B cell (primary cell): Measurements from ENCODE around the gene S100A5. TPM values are rescaled to one million over a fixed set of nuclear protein-coding genes. Genes with fewer than 3 reads are reported as not detected.

Experiments
- ATAC-seq: fragments of 200-7000 bp; cut with Tn5 transposase; one replicate; pipeline ENCODE4 v1.10.0; 2021; ENCODE audit warnings: low read depth, mild to moderate bottlenecking, moderate number of reproducible peaks, moderate library complexity
- CTCF ChIA-PET: fragments of 350-600 bp; sonication (Branson Sonifier 250); formaldehyde crosslinking; loops from one replicate; lab custom pipeline; 2021; ENCODE audit warnings: antibody characterized with exemption, inconsistent platforms; lab: Charles Lee
- POLR2A ChIA-PET: fragments of 350-600 bp; sonication (Branson Sonifier 250); formaldehyde crosslinking; loops from one replicate; lab custom pipeline; 2021; ENCODE audit warnings: antibody characterized with exemption; lab: Charles Lee
- DNase-seq: peaks from one replicate; pipeline ENCODE4 v3.0.0; 2013
- H2AFZ ChIP-seq: 2 replicates; pipeline ENCODE4 v1.6.1; 2012; ENCODE audit warnings: mild to moderate bottlenecking, low read depth, low read length; ENCODE audit not compliant: insufficient read depth, poor library complexity, severe bottlenecking
- H3K27ac ChIP-seq, 2 donors: 1 replicate in 1 of 2; 2 replicates in 1 of 2; pipeline ENCODE4 v1.5.1; 2012 to 2013; ENCODE audit warnings: low read length in 2 of 2, mild to moderate bottlenecking in 2 of 2, moderate library complexity in 1 of 2
- H3K27me3 ChIP-seq, 4 experiments: fragments of 200-600 bp in 1 of 4; sonication (generic) in 1 of 4; replicated peaks in 1 of 4; 1 replicate in 2 of 4; 2 replicates in 2 of 4; pipeline versions ENCODE4 v1.6.1 to v1.7.0; 2013 to 2016; ENCODE audit warnings: low read length in 3 of 4, mild to moderate bottlenecking in 2 of 4, mixed read lengths in 1 of 4, moderate library complexity in 1 of 4; ENCODE audit not compliant: insufficient read depth in 4 of 4, control insufficient read depth in 3 of 4; ENCODE audit errors: control extremely low read depth in 1 of 4
- H3K36me3 ChIP-seq, 2 experiments: replicated peaks in 1 of 2; 1 replicate in 1 of 2; 2 replicates in 1 of 2; pipeline versions ENCODE4 v1.6.1 to v1.7.1; 2013; ENCODE audit warnings: low read length in 1 of 2; ENCODE audit not compliant: insufficient read depth in 2 of 2, control insufficient read depth in 1 of 2; ENCODE audit errors: control extremely low read depth in 1 of 2, extremely low read depth in 1 of 2
- H3K4me1 ChIP-seq, 2 donors: fragments of 200-600 bp in 1 of 2; sonication (generic) in 1 of 2; 1 replicate in 1 of 2; 2 replicates in 1 of 2; pipeline versions ENCODE4 v1.5.1 to v1.6.1; 2013 to 2017; ENCODE audit warnings: low read length in 2 of 2; ENCODE audit not compliant: control insufficient read depth in 2 of 2, insufficient read depth in 2 of 2
- H3K4me2 ChIP-seq: replicated peaks from 2 replicates; pipeline ENCODE3; 2012; ENCODE audit warnings: mild to moderate bottlenecking, low read depth, low read length; ENCODE audit not compliant: poor library complexity, severe bottlenecking
- H3K4me3 ChIP-seq, 5 experiments: fragments of 200-600 bp in 1 of 5; sonication (generic) in 1 of 5; 1 replicate in 3 of 5; 2 replicates in 2 of 5; pipeline versions ENCODE4 v1.5.1 to v1.7.0; 2011 to 2016; ENCODE audit warnings: low read length in 4 of 5, mild to moderate bottlenecking in 4 of 5, low read depth in 2 of 5, control low read depth in 1 of 5, moderate library complexity in 1 of 5; ENCODE audit not compliant: insufficient read depth in 1 of 5; ENCODE audit errors: control extremely low read depth in 1 of 5, extremely low read depth in 1 of 5
- H3K79me2 ChIP-seq: fragments of 200-600 bp; sonication (generic); one replicate; pipeline ENCODE4 v1.6.0; 2016; ENCODE audit warnings: low read length; ENCODE audit not compliant: control insufficient read depth, insufficient read depth
- H3K9ac ChIP-seq: fragments of 200-600 bp; sonication (generic); 2 replicates; pipeline ENCODE4 v1.6.1; 2017; ENCODE audit warnings: mild to moderate bottlenecking, low read length, moderate library complexity
- H3K9me3 ChIP-seq, 3 donors: one replicate each; pipeline versions ENCODE4 v1.6.1 to v1.7.1; 2013; ENCODE audit warnings: low read length in 2 of 3; ENCODE audit not compliant: control insufficient read depth in 2 of 3, insufficient read depth in 1 of 3; ENCODE audit errors: control extremely low read depth in 1 of 3
- H4K20me1 ChIP-seq: 2 replicates; pipeline ENCODE4 v1.6.0; 2012; ENCODE audit warnings: mild to moderate bottlenecking, low read length; ENCODE audit not compliant: insufficient read depth, control insufficient read depth, poor library complexity, severe bottlenecking
- H3K27ac Mint-ChIP-seq: one replicate; pipeline ENCODE4 v1.8.0; 2021; ENCODE audit warnings: mixed read lengths
- H3K27me3 Mint-ChIP-seq: one replicate; pipeline ENCODE4 v1.8.0; 2021; ENCODE audit warnings: mixed read lengths
- H3K4me1 Mint-ChIP-seq: one replicate; pipeline ENCODE4 v1.8.0; 2021; ENCODE audit warnings: mixed read lengths
- H3K4me3 Mint-ChIP-seq: one replicate; pipeline ENCODE4 v1.8.0; 2021; ENCODE audit warnings: mixed read lengths
- H3K9me3 Mint-ChIP-seq: one replicate; pipeline ENCODE4 v1.8.0; 2022; ENCODE audit warnings: mixed read lengths; ENCODE audit not compliant: insufficient read depth
- CTCF ChIP-seq: fragments of 200-600 bp; IDR thresholded peaks from one replicate; pipeline ENCODE4 v1.8.0; 2022; ENCODE audit warnings: antibody characterized with exemption, mild to moderate bottlenecking
- EZH2 ChIP-seq: IDR thresholded peaks from 2 replicates; pipeline ENCODE4 v1.6.1; 2012; ENCODE audit warnings: borderline replicate concordance, low read depth, mild to moderate bottlenecking, moderate library complexity, low read length; ENCODE audit not compliant: insufficient read depth, poor library complexity, severe bottlenecking
- WGBS: methylation state at CpG from one replicate; pipeline ENCODE4 v1.1.5; 2013; ENCODE audit warnings: missing lambda C conversion rate; ENCODE audit not compliant: insufficient coverage; 5-methylcytosine and 5-hydroxymethylcytosine counted together
- intact Hi-C: fragments of 100-400 bp; cut with micrococcal nuclease; formaldehyde crosslinking; loops from one replicate; pipeline ENCODE4 v1.10.0; 2022
- polyA plus RNA-seq: library from polyadenylated mRNA; depleted of rRNA; stranded (reverse); fragments of >200 nt; gene quantifications from 2 replicates; pipeline ENCODE4 v1.2.3, GENCODE V29; 2012
- total RNA-seq, 2 donors: library from RNA; stranded (reverse); fragments of 120-200 nt in 1 of 2; gene quantifications; 1 replicate in 1 of 2; 2 replicates in 1 of 2; pipeline versions ENCODE4 v1.2.3 to v1.2.4, GENCODE V29; 2013 to 2022

The S100A5 gene
- total and polyA plus RNA-seq, 2 donors (not counting 1 experiment from before 2014, with no cell fraction given) = 0.64 TPM; not detected in 1

DNA sequence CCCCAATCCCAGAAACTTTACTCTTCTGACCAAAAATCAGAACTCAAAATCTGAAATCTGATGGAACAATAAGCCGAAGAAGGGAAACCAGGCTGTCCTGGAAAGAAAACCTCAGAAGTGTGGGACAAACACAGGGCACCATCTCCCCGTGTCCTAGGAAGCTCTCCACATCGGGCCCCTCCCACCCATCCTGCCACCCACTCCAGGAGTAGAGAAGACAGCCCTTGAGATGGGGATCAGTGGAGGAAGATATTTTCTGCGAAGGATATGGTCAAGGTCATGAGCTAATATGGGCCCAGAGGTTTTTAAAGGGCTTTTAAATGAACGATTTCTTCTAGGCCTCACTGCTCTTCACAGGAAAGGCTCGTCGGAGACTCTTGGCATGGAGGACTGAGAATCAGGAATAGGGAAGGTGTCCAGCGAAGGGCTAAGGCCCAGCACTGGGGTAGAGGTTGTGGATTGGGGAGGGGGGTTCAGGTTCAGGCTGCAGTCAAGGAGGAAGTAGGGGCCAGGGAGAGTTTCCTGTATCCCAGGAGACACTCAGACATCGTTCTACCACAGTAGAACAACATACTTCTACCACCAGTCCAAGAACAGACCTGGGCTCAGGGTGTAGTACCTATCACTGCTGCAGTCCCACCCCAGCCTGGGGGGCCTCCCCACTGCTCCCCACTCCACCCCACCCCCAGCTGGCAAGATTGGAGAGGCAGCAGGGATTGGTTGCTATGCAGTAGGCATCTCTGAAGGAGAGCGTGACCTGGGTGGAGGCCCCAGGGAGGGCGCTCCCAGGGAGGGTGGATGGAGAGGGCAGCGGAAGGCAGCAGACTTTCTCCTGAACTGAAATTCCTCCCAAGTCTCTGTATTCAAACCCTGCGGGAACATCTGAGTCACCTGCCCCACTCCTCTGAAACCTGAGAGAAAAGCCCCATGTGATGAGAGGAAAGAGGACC, 1.2 kb upstream of the S100A5 start:
- Histone ChIP-seq H3K27ac (peak overlapping the region; percentile 25 to 46), H4K20me1 (no peaks in the 10 kb centered on the region), H2AFZ (peak overlapping the region; percentile 73), H3K4me3 (no peak overlapping the region), H3K9me3 (peaks cover 0 to 12% (median 0%) of the 10 kb centered on the region in 3 donors), H3K36me3 (peaks cover 0 to 2% of the 10 kb centered on the region in 2 experiments), H3K27me3 (no peaks in the 10 kb centered on the region), H3K4me1 (peaks cover 40 to 47% of the 10 kb centered on the region in 2 donors), H3K79me2 (no peaks in the 10 kb centered on the region), H3K9ac (no peak overlapping the region), H3K4me2 (peak overlapping the region; percentile 64)
- intact Hi-C loops = no loop called here
- no peak for DNase-seq
- H3K4me3 Mint-ChIP-seq = no peak overlapping the region
- no peak for TF ChIP-seq EZH2
- no peak for ATAC-seq
- H3K27me3 Mint-ChIP-seq = no peaks in the 10 kb centered on the region
- ChIA-PET CTCF (interaction anchor here (2.5 to 10.9 kb wide), 2 partner anchors 9 to 29 kb away, joined by 15 to 189 read pairs; no protein-coding TSS in a partner anchor), POLR2A (no interaction called here)
- H3K4me1 Mint-ChIP-seq = peaks cover 57% of the 10 kb centered on the region
- peak overlapping the region; percentile 92 for H3K27ac Mint-ChIP-seq
- no peaks in the 10 kb centered on the region for H3K9me3 Mint-ChIP-seq
- 81% methylated on average over 8 of the region's 13 CpGs for WGBS

- ATAC-seq (no peak), DNase-seq (no peak)
- 93% methylated on average over 1 of the region's 4 CpGs for WGBS
- Mint-ChIP-seq H3K27me3 (no peaks in the 10 kb centered on the region), H3K9me3 (no peaks in the 10 kb centered on the region), H3K4me1 (peaks cover 56% of the 10 kb centered on the region), H3K27ac (peak overlapping the region; percentile 92), H3K4me3 (peak overlapping the region; percentile 26)
- Histone ChIP-seq H3K4me1 (peaks cover 37 to 44% of the 10 kb centered on the region in 2 donors), H3K9me3 (peaks cover 0 to 12% (median 0%) of the 10 kb centered on the region in 3 donors), H3K79me2 (peaks cover 9% of the 10 kb centered on the region), H3K36me3 (peaks cover 0 to 2% of the 10 kb centered on the region in 2 experiments), H3K27me3 (no peaks in the 10 kb centered on the region), H3K4me2 (no peak overlapping the region), H2AFZ (peak overlapping the region; percentile 5), H3K27ac (no peak overlapping the region), H3K9ac (no peak overlapping the region), H4K20me1 (no peaks in the 10 kb centered on the region), H3K4me3 (no peak overlapping the region)
- TF ChIP-seq EZH2 = no peak
- TF ChIP-seq CTCF = no peak
- intact Hi-C loops = loop anchor here (10.0 kb wide), 2 partner anchors 95 to 135 kb away; partner anchors contain the start of genes CHTOP, ILF2 and NPR1
- ChIA-PET CTCF (interaction anchor here (1.4 to 10.9 kb wide), 4 partner anchors 7 to 31 kb away, joined by 7 to 189 read pairs (median 13); partner anchors contain the start of gene S100A2), POLR2A (interaction anchor here (0.6 to 1.3 kb wide), 4 partner anchors 24 to 244 kb away, joined by 3 to 4 read pairs (median 4); partner anchors contain the start of gene S100A2)
These were observed 1.2 kb downstream of the S100A5 start for GRCh38 chr1:153539395-153540093.
